Measurements from ENCODE around the gene PLA2G12A.

DNA sequence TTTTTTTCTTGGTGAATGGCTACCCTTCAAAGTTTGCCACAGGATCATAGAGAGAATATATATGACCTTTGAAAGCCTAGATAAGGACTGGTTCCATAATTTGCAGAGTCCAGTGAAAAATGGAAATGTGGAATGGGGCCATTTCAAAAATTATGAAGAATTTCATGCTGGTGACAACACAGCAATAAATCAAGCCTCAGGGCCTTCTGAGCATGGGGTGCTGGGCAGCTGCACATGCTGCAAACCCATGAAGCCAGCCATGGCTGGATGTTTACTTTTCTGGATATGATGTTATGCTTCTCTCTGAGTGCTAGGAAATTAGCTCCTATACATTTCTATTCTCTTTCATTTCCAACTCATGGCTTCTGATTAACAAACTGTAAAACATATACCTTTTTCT is 16.0 kb upstream of the PLA2G12A start:
- TF ChIP-seq GATA2 (IDR thresholded peaks at IDR 0.05; ENCODE audit: low read depth, low read length) = no peak
- no peak for TF ChIP-seq GATA3 (IDR thresholded peaks at IDR 0.05; ENCODE audit: low read depth, low read length)

Data from SH-SY5Y (cell line).